Right lobe of liver (tissue), 4 donors: ENCODE data around the gene CDH4.

Source experiments
- CTCF ChIP-seq, 4 donors: fragments of 200-600 bp in 3 of 4; fragments of 450-650 bp in 1 of 4; IDR thresholded peaks; one replicate each; pipeline versions ENCODE4 v1.5.1 to v1.8.0; 2016 to 2022; ENCODE audit warnings: antibody characterized with exemption in 4 of 4, mild to moderate bottlenecking in 2 of 4
- POLR2A ChIP-seq: fragments of 450-650 bp; IDR thresholded peaks from one replicate; pipeline ENCODE4 v1.6.1; 2017; ENCODE audit warnings: antibody characterized with exemption, mild to moderate bottlenecking
- donor health status: DM: no; HTN: no; CAD: no.
- donor health status: DM: no; HTN: no; CAD: no.
- donor health status: DM: no; HTN: yes; CAD: no.

GRCh38 chr20:61317966-61318530, 66.0 kb downstream of the CDH4 start:
- TF ChIP-seq CTCF (IDR thresholded peaks at IDR 0.05) (no peak), POLR2A (no peak)
